SK-N-SH (cell line): ENCODE data around the gene MCF2L2. TPM values are rescaled to one million over a fixed set of nuclear protein-coding genes. Genes with fewer than 3 reads are reported as not detected.

ENCODE experiments used
- CTCF ChIA-PET: fragments of 300-600, 350-600 bp; formaldehyde crosslinking; extraction: SDS; loops from one replicate; lab custom pipeline; 2021; lab: Yijun Ruan, JAX
- POLR2A ChIA-PET: fragments of 350-600 bp; sonication (Branson Sonifier 250); formaldehyde crosslinking; extraction: SDS; loops from one replicate; lab custom pipeline; 2020; ENCODE audit warnings: antibody characterized with exemption, inconsistent platforms; lab: Yijun Ruan, JAX
- DNase-seq: peaks from one replicate; pipeline ENCODE4 v3.0.0; 2012
- H2AFZ ChIP-seq: fragments of 200-600 bp; sonication (generic); 2 replicates; pipeline ENCODE4 v1.8.1; 2016; ENCODE audit warnings: antibody characterized with exemption, mild to moderate bottlenecking, low read depth
- H3F3A ChIP-seq: fragments of 200-600 bp; sonication (generic); replicated peaks from 2 replicates; pipeline ENCODE3; 2016; ENCODE audit warnings: antibody characterized with exemption, mild to moderate bottlenecking; ENCODE audit not compliant: insufficient read depth
- H3K27ac ChIP-seq, 2 experiments: fragments of 200-500 bp in 1 of 2; fragments of 200-600 bp in 1 of 2; sonication (Bioruptor generic) in 1 of 2; sonication (generic), shearing (Covaris generic) in 1 of 2; 2 replicates each; pipeline versions ENCODE4 v1.5.1 to v1.6.1; 2014 to 2016; ENCODE audit warnings: low read depth in 2 of 2, inconsistent platforms in 1 of 2, low read length in 1 of 2, mild to moderate bottlenecking in 1 of 2, mixed read lengths in 1 of 2
- H3K27me3 ChIP-seq: fragments of 200-600 bp; sonication (generic), shearing (Covaris generic); 2 replicates; pipeline ENCODE4 v1.6.1; 2016; ENCODE audit warnings: mixed run types; ENCODE audit not compliant: insufficient read depth
- H3K36me3 ChIP-seq, 2 experiments: fragments of 200-500 bp in 1 of 2; fragments of 200-600 bp in 1 of 2; sonication (Bioruptor generic) in 1 of 2; sonication (generic) in 1 of 2; replicated peaks in 1 of 2; 2 replicates each; pipeline versions ENCODE3 to v1.5.1; 2014 to 2016; ENCODE audit warnings: low read length in 1 of 2, mild to moderate bottlenecking in 1 of 2; ENCODE audit not compliant: insufficient read depth in 2 of 2, control insufficient read depth in 1 of 2
- H3K4me1 ChIP-seq, 2 experiments: fragments of 200-500 bp in 1 of 2; fragments of 200-600 bp in 1 of 2; sonication (Bioruptor generic) in 1 of 2; sonication (generic), shearing (Covaris generic) in 1 of 2; 2 replicates each; pipeline versions ENCODE4 v1.5.1 to v1.6.1; 2014 to 2016; ENCODE audit warnings: low read depth in 1 of 2, low read length in 1 of 2, mixed run types in 1 of 2; ENCODE audit not compliant: insufficient read depth in 2 of 2, control insufficient read depth in 1 of 2
- H3K4me2 ChIP-seq: fragments of 200-600 bp; sonication (generic), shearing (Covaris generic); 2 replicates; pipeline ENCODE4 v1.6.1; 2017; ENCODE audit warnings: mixed run types
- H3K4me3 ChIP-seq, 2 experiments: fragments of 200-500 bp in 1 of 2; fragments of 200-600 bp in 1 of 2; sonication (Bioruptor generic) in 1 of 2; sonication (generic), shearing (Covaris generic) in 1 of 2; 2 replicates each; pipeline versions ENCODE4 v1.5.1 to v1.8.1; 2014 to 2016; ENCODE audit warnings: low read depth in 2 of 2, inconsistent platforms in 1 of 2, low read length in 1 of 2, mild to moderate bottlenecking in 1 of 2, mixed read lengths in 1 of 2, moderate library complexity in 1 of 2
- H3K79me2 ChIP-seq: fragments of 200-600 bp; sonication (generic); 2 replicates; pipeline ENCODE4 v1.8.1; 2017; ENCODE audit warnings: mild to moderate bottlenecking; ENCODE audit not compliant: insufficient read depth
- H3K9ac ChIP-seq: fragments of 200-600 bp; sonication (generic); 2 replicates; pipeline ENCODE4 v1.6.1; 2017; ENCODE audit warnings: mixed run types
- H3K9me2 ChIP-seq: fragments of 200-600 bp; sonication (generic); 2 replicates; pipeline ENCODE4 v1.6.1; 2017; ENCODE audit warnings: mixed run types
- H3K9me3 ChIP-seq: fragments of 200-600 bp; sonication (generic); 2 replicates; pipeline ENCODE4 v1.6.1; 2017; ENCODE audit warnings: mixed run types, mild to moderate bottlenecking, moderate library complexity
- H4K20me1 ChIP-seq: fragments of 200-600 bp; sonication (generic); 2 replicates; pipeline ENCODE4 v1.6.1; 2017; ENCODE audit warnings: mild to moderate bottlenecking, mixed run types; ENCODE audit not compliant: insufficient read depth
- ELF1 ChIP-seq: IDR thresholded peaks from 2 replicates; pipeline ENCODE4 v1.4.0; 2012
- EP300 ChIP-seq, 2 experiments: IDR thresholded peaks; 2 replicates each; pipeline versions ENCODE4 v1.4.0 to v1.6.1; 2012; ENCODE audit warnings: borderline replicate concordance in 1 of 2, low read depth in 1 of 2, low read length in 1 of 2
- EZH2phosphoT487 ChIP-seq: fragments of 200-600 bp; sonication (generic); IDR thresholded peaks from 2 replicates; pipeline ENCODE4 v1.6.1; 2017; ENCODE audit warnings: low read depth, mixed run types, mild to moderate bottlenecking, antibody characterized with exemption, moderate library complexity, borderline replicate concordance
- FOXJ3 ChIP-seq: sonication (generic); formaldehyde crosslinking; IDR thresholded peaks from 2 replicates; pipeline ENCODE4 v1.5.1; 2020; ENCODE audit warnings: mild to moderate bottlenecking, missing genetic modification reagents
- FOXM1 ChIP-seq: IDR thresholded peaks from 2 replicates; pipeline ENCODE4 v1.4.0; 2012; ENCODE audit warnings: low read depth, mild to moderate bottlenecking
- JUND ChIP-seq: IDR thresholded peaks from 2 replicates; pipeline ENCODE4 v1.4.0; 2012
- POLR2AphosphoS5 ChIP-seq: IDR thresholded peaks from 2 replicates; pipeline ENCODE4 v1.6.1; 2012; ENCODE audit warnings: low read depth, low read length
- RAD21 ChIP-seq: IDR thresholded peaks from 2 replicates; pipeline ENCODE4 v1.6.1; 2012; ENCODE audit warnings: mild to moderate bottlenecking, low read length
- RFX5 ChIP-seq: IDR thresholded peaks from 2 replicates; pipeline ENCODE4 v1.6.1; 2012; ENCODE audit warnings: mild to moderate bottlenecking, improper control_type of control experiment, low read length
- SMC3 ChIP-seq: IDR thresholded peaks from 2 replicates; pipeline ENCODE4 v1.6.1; 2012; ENCODE audit warnings: low read depth, low read length, improper control_type of control experiment
- TCF12 ChIP-seq: IDR thresholded peaks from 2 replicates; pipeline ENCODE4 v1.4.0; 2012
- WGBS: methylation state at CpG from one replicate; pipeline ENCODE4 v1.1.6; 2017; ENCODE audit warnings: low lambda C conversion rate; 5-methylcytosine and 5-hydroxymethylcytosine counted together
- polyA plus RNA-seq, 3 experiments: library from polyadenylated mRNA; depleted of rRNA; stranded (reverse); fragments of >200 nt; gene quantifications; 2 replicates each; pipeline ENCODE4 v1.2.3, GENCODE V29; 2012
- TF ChIP-seq, protein P1 (sequence below): IDR thresholded peaks from 2 replicates; pipeline ENCODE4; 2012
- TF ChIP-seq, protein P2 (sequence below): fragments of 200-600 bp; sonication (generic); IDR thresholded peaks from 2 replicates; pipeline ENCODE4 v1.6.1; 2017; ENCODE audit warnings: antibody characterized with exemption, mild to moderate bottlenecking, moderate library complexity
- TF ChIP-seq, protein P3 (sequence below): IDR thresholded peaks from 2 replicates; pipeline ENCODE4 v1.4.0; 2012; ENCODE audit warnings: low read depth, borderline replicate concordance
- TF ChIP-seq, protein P4 (sequence below): IDR thresholded peaks from 2 replicates; pipeline ENCODE4 v1.6.1; 2012; ENCODE audit warnings: mild to moderate bottlenecking, low read depth, low read length, moderate library complexity
- TF ChIP-seq, protein P5 (sequence below): fragments of 150-350 bp; IDR thresholded peaks from 2 replicates; pipeline ENCODE4 v1.6.1; 2017; ENCODE audit warnings: antibody characterized with exemption, low read length, low read depth, borderline replicate concordance

Gene MCF2L2
- polyA plus RNA-seq, 1 of the 3 experiments (the other 2 are of a cell fraction): 0.56 TPM

DNA sequence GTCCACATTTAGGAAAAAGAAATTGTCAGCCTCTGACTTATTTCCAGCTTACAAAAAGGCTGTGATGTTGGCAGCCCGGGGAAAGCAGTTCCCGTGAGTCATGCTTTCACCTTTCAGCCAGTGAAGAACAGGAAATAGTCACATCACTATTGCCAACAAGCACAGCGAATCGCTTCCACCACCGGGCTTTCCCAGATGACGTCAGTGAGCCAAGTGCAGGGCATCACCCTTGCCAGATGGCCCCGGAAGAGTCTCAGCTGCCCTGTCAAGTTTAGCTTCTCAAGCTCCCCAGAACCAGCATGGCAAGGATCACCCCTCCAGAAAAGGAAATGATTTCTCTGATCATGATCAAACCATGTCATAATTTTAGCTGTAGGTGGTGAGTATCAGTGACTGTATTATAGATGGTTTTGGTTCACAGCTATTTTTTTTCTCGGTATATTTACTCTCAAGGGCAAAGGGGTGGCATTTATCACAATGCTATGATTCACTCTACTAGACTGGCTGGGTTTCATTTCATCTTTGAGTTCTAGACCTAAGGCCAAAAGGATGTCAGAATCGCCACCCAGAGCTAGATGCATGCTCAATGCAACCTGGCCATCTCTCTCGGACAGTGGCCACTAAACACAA is 142.5 kb downstream of the MCF2L2 start (continued):
- TF ChIP-seq, protein P1, sequence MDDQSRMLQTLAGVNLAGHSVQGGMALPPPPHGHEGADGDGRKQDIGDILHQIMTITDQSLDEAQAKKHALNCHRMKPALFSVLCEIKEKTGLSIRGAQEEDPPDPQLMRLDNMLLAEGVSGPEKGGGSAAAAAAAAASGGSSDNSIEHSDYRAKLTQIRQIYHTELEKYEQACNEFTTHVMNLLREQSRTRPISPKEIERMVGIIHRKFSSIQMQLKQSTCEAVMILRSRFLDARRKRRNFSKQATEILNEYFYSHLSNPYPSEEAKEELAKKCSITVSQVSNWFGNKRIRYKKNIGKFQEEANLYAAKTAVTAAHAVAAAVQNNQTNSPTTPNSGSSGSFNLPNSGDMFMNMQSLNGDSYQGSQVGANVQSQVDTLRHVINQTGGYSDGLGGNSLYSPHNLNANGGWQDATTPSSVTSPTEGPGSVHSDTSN: peak; percentile 82
- TF ChIP-seq, protein P2, sequence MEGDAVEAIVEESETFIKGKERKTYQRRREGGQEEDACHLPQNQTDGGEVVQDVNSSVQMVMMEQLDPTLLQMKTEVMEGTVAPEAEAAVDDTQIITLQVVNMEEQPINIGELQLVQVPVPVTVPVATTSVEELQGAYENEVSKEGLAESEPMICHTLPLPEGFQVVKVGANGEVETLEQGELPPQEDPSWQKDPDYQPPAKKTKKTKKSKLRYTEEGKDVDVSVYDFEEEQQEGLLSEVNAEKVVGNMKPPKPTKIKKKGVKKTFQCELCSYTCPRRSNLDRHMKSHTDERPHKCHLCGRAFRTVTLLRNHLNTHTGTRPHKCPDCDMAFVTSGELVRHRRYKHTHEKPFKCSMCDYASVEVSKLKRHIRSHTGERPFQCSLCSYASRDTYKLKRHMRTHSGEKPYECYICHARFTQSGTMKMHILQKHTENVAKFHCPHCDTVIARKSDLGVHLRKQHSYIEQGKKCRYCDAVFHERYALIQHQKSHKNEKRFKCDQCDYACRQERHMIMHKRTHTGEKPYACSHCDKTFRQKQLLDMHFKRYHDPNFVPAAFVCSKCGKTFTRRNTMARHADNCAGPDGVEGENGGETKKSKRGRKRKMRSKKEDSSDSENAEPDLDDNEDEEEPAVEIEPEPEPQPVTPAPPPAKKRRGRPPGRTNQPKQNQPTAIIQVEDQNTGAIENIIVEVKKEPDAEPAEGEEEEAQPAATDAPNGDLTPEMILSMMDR: no peak
- TF ChIP-seq FOXM1: 0 out of 2 replicates have a peak, but pooled peaks have one; percentile 20
- no peak for TF ChIP-seq RAD21
- TF ChIP-seq TCF12: peak; percentile 94

DNA sequence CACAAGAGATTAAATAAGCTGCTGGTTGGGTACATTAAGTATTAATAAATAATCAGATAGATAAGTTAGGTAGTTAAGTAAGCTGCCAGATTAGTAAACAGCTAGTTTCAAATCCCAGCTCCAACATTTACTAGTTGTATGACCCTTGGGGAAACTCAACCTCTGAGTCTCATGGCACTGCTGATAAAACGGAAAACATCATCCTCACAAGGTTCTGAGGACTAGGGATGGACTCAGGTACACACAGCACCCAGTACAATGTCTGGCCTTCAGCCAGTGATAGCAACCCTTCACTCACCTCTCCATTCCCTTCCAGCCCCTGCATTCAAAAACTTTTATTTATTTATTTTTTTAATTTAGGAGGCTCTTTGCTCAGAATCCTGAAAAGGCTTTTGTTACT is 143.1 kb downstream of the MCF2L2 start:
- DNase-seq: no peak
- POLR2A ChIA-PET: no interaction called here
- H4K20me1 ChIP-seq: no peaks in the 10 kb centered on the region
- WGBS: 73% methylated on average over 1 of the region's 1 CpG
- H3K4me1 ChIP-seq: peaks cover 11 to 25% of the 10 kb centered on the region in 2 experiments
- H3K9ac ChIP-seq: peak overlapping the region; percentile 46; the same call in 1 of the 2 replicates
- no peaks in the 10 kb centered on the region for H3K27me3 ChIP-seq
- peak overlapping the region; percentile 44 for H3K4me2 ChIP-seq
- CTCF ChIA-PET: interaction anchor here (1.4 to 1.5 kb wide), 2 partner anchors 97 to 106 kb away, joined by 3 read pairs; no protein-coding TSS in a partner anchor
- H3F3A ChIP-seq: peaks cover 13% of the 10 kb centered on the region
- H3K27ac ChIP-seq: peak overlapping the region; percentile 72 to 92; a peak in 3 of 4 replicates
- no peaks in the 10 kb centered on the region for H3K9me2 ChIP-seq
- peak overlapping the region; percentile 60; the same call in 1 of the 2 replicates for H2AFZ ChIP-seq
- H3K36me3 ChIP-seq: no peaks in the 10 kb centered on the region
- TF ChIP-seq, protein P3, sequence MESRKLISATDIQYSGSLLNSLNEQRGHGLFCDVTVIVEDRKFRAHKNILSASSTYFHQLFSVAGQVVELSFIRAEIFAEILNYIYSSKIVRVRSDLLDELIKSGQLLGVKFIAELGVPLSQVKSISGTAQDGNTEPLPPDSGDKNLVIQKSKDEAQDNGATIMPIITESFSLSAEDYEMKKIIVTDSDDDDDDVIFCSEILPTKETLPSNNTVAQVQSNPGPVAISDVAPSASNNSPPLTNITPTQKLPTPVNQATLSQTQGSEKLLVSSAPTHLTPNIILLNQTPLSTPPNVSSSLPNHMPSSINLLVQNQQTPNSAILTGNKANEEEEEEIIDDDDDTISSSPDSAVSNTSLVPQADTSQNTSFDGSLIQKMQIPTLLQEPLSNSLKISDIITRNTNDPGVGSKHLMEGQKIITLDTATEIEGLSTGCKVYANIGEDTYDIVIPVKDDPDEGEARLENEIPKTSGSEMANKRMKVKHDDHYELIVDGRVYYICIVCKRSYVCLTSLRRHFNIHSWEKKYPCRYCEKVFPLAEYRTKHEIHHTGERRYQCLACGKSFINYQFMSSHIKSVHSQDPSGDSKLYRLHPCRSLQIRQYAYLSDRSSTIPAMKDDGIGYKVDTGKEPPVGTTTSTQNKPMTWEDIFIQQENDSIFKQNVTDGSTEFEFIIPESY: no peak
- TF ChIP-seq POLR2AphosphoS5: no peak
- TF ChIP-seq FOXJ3 (CRISPR knock-in tag): no peak
- no peak for TF ChIP-seq EZH2phosphoT487
- TF ChIP-seq, protein P4, sequence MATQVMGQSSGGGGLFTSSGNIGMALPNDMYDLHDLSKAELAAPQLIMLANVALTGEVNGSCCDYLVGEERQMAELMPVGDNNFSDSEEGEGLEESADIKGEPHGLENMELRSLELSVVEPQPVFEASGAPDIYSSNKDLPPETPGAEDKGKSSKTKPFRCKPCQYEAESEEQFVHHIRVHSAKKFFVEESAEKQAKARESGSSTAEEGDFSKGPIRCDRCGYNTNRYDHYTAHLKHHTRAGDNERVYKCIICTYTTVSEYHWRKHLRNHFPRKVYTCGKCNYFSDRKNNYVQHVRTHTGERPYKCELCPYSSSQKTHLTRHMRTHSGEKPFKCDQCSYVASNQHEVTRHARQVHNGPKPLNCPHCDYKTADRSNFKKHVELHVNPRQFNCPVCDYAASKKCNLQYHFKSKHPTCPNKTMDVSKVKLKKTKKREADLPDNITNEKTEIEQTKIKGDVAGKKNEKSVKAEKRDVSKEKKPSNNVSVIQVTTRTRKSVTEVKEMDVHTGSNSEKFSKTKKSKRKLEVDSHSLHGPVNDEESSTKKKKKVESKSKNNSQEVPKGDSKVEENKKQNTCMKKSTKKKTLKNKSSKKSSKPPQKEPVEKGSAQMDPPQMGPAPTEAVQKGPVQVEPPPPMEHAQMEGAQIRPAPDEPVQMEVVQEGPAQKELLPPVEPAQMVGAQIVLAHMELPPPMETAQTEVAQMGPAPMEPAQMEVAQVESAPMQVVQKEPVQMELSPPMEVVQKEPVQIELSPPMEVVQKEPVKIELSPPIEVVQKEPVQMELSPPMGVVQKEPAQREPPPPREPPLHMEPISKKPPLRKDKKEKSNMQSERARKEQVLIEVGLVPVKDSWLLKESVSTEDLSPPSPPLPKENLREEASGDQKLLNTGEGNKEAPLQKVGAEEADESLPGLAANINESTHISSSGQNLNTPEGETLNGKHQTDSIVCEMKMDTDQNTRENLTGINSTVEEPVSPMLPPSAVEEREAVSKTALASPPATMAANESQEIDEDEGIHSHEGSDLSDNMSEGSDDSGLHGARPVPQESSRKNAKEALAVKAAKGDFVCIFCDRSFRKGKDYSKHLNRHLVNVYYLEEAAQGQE: no peak
- TF ChIP-seq ELF1: no peak
- no peak for TF ChIP-seq RFX5
- TF ChIP-seq, protein P5, sequence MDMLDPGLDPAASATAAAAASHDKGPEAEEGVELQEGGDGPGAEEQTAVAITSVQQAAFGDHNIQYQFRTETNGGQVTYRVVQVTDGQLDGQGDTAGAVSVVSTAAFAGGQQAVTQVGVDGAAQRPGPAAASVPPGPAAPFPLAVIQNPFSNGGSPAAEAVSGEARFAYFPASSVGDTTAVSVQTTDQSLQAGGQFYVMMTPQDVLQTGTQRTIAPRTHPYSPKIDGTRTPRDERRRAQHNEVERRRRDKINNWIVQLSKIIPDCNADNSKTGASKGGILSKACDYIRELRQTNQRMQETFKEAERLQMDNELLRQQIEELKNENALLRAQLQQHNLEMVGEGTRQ: no peak
- no peak for TF ChIP-seq JUND
- TF ChIP-seq, protein P1: no peak
- TF ChIP-seq EP300 (IDR thresholded peaks at IDR 0.05; ENCODE audit: borderline replicate concordance in 1 of 2, low read depth in 1 of 2, low read length in 1 of 2): no peak
- TF ChIP-seq SMC3: no peak
- TF ChIP-seq, all 33 proteins: peak for 0
- no peaks in the 10 kb centered on the region for H3K79me2 ChIP-seq
- no peaks in the 10 kb centered on the region for H3K9me3 ChIP-seq
- peak overlapping the region; percentile 6 to 26; a peak in 1 of 4 replicates for H3K4me3 ChIP-seq
